ENCODE measurements around the gene RGS6.

DNA sequence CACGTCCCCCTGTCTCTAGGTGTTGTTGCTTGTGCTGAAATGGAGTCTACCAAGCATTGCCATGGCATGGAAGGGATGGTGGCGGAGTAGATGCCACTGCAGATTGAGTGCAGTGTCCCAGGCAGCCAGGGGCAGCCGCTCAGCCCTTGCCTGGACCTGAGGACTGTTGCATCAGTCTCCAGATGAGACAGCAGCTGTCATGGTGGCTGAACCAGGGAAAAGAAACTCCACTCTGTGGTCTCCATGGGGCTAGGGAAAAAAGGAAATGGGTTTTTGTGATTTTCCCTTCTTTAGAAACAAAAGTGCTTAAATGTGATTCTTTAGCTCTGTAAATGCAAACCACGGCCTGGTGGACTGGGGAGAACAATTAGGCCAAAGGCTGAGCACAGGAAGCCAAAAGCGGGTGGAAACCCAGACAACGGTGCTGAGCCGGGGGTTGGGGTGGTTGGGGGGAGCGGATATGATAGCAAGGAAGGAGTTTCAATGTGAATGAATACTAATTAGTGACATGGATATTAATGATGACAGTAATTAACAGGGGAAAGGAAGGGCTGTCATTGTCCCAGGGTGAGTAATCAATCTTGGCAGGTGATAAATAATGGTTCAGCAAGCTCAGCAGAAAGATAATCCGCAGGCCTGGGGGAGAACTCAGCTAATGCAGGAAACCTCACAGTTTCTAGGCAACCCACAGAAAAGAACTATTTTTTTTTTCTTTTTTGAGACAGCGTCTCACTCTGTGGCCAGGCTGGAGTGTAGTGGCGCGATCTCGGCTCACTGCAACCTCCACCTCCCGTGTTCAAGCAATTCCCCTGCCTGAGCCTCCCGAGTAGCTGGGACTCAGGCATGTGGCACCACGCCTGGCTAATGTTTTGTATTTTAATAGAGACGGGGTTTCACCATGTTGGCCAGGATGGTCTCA is 519.1 kb downstream of the RGS6 start:
- TF ChIP-seq, protein P1, sequence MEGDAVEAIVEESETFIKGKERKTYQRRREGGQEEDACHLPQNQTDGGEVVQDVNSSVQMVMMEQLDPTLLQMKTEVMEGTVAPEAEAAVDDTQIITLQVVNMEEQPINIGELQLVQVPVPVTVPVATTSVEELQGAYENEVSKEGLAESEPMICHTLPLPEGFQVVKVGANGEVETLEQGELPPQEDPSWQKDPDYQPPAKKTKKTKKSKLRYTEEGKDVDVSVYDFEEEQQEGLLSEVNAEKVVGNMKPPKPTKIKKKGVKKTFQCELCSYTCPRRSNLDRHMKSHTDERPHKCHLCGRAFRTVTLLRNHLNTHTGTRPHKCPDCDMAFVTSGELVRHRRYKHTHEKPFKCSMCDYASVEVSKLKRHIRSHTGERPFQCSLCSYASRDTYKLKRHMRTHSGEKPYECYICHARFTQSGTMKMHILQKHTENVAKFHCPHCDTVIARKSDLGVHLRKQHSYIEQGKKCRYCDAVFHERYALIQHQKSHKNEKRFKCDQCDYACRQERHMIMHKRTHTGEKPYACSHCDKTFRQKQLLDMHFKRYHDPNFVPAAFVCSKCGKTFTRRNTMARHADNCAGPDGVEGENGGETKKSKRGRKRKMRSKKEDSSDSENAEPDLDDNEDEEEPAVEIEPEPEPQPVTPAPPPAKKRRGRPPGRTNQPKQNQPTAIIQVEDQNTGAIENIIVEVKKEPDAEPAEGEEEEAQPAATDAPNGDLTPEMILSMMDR (conservative IDR thresholded peaks at IDR 0.05), result no peak
- no peak for TF ChIP-seq ZFX (IDR thresholded peaks at IDR 0.05)
